Inferior parietal cortex (tissue), 1 donor: ENCODE results near the gene GRK5.

ENCODE experiments used
- DNase-seq: peaks from one replicate; pipeline ENCODE4 v3.0.0-alpha.2; 2016; ENCODE audit errors: extremely low spot score

GRK5 gene

GRCh38 chr10:119297207-119297968 is 90.0 kb downstream of the GRK5 start:
- no peak for DNase-seq

- no peak for DNase-seq
These were observed 91.4 kb downstream of the GRK5 start for GRCh38 chr10:119298810-119299209.

- DNase-seq, result no peak
These were observed 92.2 kb downstream of the GRK5 start for GRCh38 chr10:119299531-119299930.

- no peak for DNase-seq
These were observed 94.0 kb downstream of the GRK5 start for GRCh38 chr10:119301397-119301796.

- no peak for DNase-seq
These were observed 94.8 kb downstream of the GRK5 start for GRCh38 chr10:119302172-119302571.

- DNase-seq, result no peak
These were observed 95.4 kb downstream of the GRK5 start for GRCh38 chr10:119302591-119303253.

- DNase-seq, result no peak
These were observed 96.5 kb downstream of the GRK5 start for GRCh38 chr10:119303886-119304285.

GRCh38 chr10:119304541-119304940 is 97.2 kb downstream of the GRK5 start:
- DNase-seq, result no peak

- no peak for DNase-seq
These were observed 98.6 kb downstream of the GRK5 start for GRCh38 chr10:119305860-119306513.

- no peak for DNase-seq
These were observed 99.2 kb downstream of the GRK5 start for GRCh38 chr10:119306514-119306951.

- no peak for DNase-seq
These were observed 99.6 kb downstream of the GRK5 start for GRCh38 chr10:119306986-119307392.

GRCh38 chr10:119308089-119308488 is 100.7 kb downstream of the GRK5 start:
- DNase-seq, result no peak

- DNase-seq, result no peak
These were observed 101.4 kb downstream of the GRK5 start for GRCh38 chr10:119308551-119309422.

- DNase-seq, result no peak
These were observed 102.0 kb downstream of the GRK5 start for GRCh38 chr10:119309423-119309770.

GRCh38 chr10:119310806-119311205 is 103.4 kb downstream of the GRK5 start:
- DNase-seq, result no peak

GRCh38 chr10:119312241-119312640 is 104.9 kb downstream of the GRK5 start:
- no peak for DNase-seq

- no peak for DNase-seq
These were observed 105.7 kb downstream of the GRK5 start for GRCh38 chr10:119313024-119313423.

- DNase-seq, result no peak
These were observed 106.3 kb downstream of the GRK5 start for GRCh38 chr10:119313644-119314043.

GRCh38 chr10:119314061-119314460 is 106.7 kb downstream of the GRK5 start:
- no peak for DNase-seq

GRCh38 chr10:119314486-119314885 is 107.1 kb downstream of the GRK5 start:
- no peak for DNase-seq

- DNase-seq, result no peak
These were observed 108.0 kb downstream of the GRK5 start for GRCh38 chr10:119315128-119316001.
